ENCODE data around the gene TBC1D1.

Gene TBC1D1

GRCh38 chr4:37890801-37891259, at the start of gene TBC1D1:
Gene TBC1D1 (plus strand): TSS chr4:37891084. CDS start chr4:37902096, 11,012 bp downstream.
- peak; percentile 17 to 34 for DNase-seq (ENCODE audit: low read depth in 2 of 2)

- DNase-seq (ENCODE audit: low read depth in 2 of 2), result no peak
These were observed 46.7 kb upstream of the TBC1D1 start for GRCh38 chr4:37844204-37844603.

GRCh38 chr4:37845201-37845600, 45.7 kb upstream of the TBC1D1 start:
- no peak for DNase-seq (ENCODE audit: low read depth in 2 of 2)

- DNase-seq (ENCODE audit: low read depth in 2 of 2), result no peak
These were observed 43.5 kb upstream of the TBC1D1 start for GRCh38 chr4:37847311-37847884.

- no peak for DNase-seq (ENCODE audit: low read depth in 2 of 2)
These were observed 38.5 kb upstream of the TBC1D1 start for GRCh38 chr4:37852376-37852775.

GRCh38 chr4:37858112-37858511, 32.8 kb upstream of the TBC1D1 start:
- DNase-seq (ENCODE audit: low read depth in 2 of 2), result no peak

- no peak for DNase-seq (ENCODE audit: low read depth in 2 of 2)
These were observed 32.0 kb upstream of the TBC1D1 start for GRCh38 chr4:37858872-37859271.

- no peak for DNase-seq (ENCODE audit: low read depth in 2 of 2)
These were observed 30.6 kb upstream of the TBC1D1 start for GRCh38 chr4:37860266-37860665.

- DNase-seq (ENCODE audit: low read depth in 2 of 2), result no peak
These were observed 27.9 kb upstream of the TBC1D1 start for GRCh38 chr4:37862961-37863360.

GRCh38 chr4:37864786-37865185, 26.1 kb upstream of the TBC1D1 start:
- DNase-seq (ENCODE audit: low read depth in 2 of 2), result no peak

GRCh38 chr4:37865450-37865849, 25.4 kb upstream of the TBC1D1 start:
- DNase-seq (ENCODE audit: low read depth in 2 of 2), result no peak

- DNase-seq (ENCODE audit: low read depth in 2 of 2), result no peak
These were observed 23.8 kb upstream of the TBC1D1 start for GRCh38 chr4:37867102-37867501.

GRCh38 chr4:37868238-37868637, 22.6 kb upstream of the TBC1D1 start:
- DNase-seq (ENCODE audit: low read depth in 2 of 2), result no peak

- DNase-seq (ENCODE audit: low read depth in 2 of 2), result no peak
These were observed 18.4 kb upstream of the TBC1D1 start for GRCh38 chr4:37872310-37872988.

- DNase-seq (ENCODE audit: low read depth in 2 of 2), result no peak
These were observed 17.5 kb upstream of the TBC1D1 start for GRCh38 chr4:37873386-37873785.

- no peak for DNase-seq (ENCODE audit: low read depth in 2 of 2)
These were observed 14.7 kb upstream of the TBC1D1 start for GRCh38 chr4:37876156-37876555.

- no peak for DNase-seq (ENCODE audit: low read depth in 2 of 2)
These were observed 11.5 kb upstream of the TBC1D1 start for GRCh38 chr4:37879365-37879764.

- no peak for DNase-seq (ENCODE audit: low read depth in 2 of 2)
These were observed 9.1 kb upstream of the TBC1D1 start for GRCh38 chr4:37881811-37882210.

- DNase-seq (ENCODE audit: low read depth in 2 of 2), result no peak
These were observed 8.1 kb upstream of the TBC1D1 start for GRCh38 chr4:37882665-37883296.

- DNase-seq (ENCODE audit: low read depth in 2 of 2), result no peak
These were observed 5.9 kb upstream of the TBC1D1 start for GRCh38 chr4:37884855-37885487.

- no peak for DNase-seq (ENCODE audit: low read depth in 2 of 2)
These were observed 5.4 kb upstream of the TBC1D1 start for GRCh38 chr4:37885496-37885895.
